GM12878 (cell line): ENCODE data around the gene MAPK1.

Experiments
- ATF2 ChIP-seq: IDR thresholded peaks from 2 replicates; pipeline ENCODE4 v1.6.1; 2012; ENCODE audit warnings: low read length, inconsistent platforms
- BHLHE40 ChIP-seq, 2 experiments: fragments of 450-650 bp in 1 of 2; IDR thresholded peaks; 2 replicates each; pipeline ENCODE4 v1.6.1; 2011 to 2017; ENCODE audit warnings: low read depth in 2 of 2, borderline replicate concordance in 1 of 2, improper control_type of control experiment in 1 of 2, low read length in 1 of 2, mild to moderate bottlenecking in 1 of 2
- CTCF ChIP-seq, 3 experiments: IDR thresholded peaks in 2 of 3; conservative IDR thresholded peaks in 1 of 3; 2 replicates each; pipeline ENCODE4 v1.5.1; 2011; ENCODE audit warnings: low read depth in 3 of 3, low read length in 3 of 3, mild to moderate bottlenecking in 3 of 3, control low read depth in 2 of 3, moderate library complexity in 2 of 3, inconsistent platforms in 1 of 3, mixed read lengths in 1 of 3; ENCODE audit not compliant: control insufficient read depth in 2 of 3, insufficient read depth in 1 of 3; ENCODE audit errors: extremely low read depth in 1 of 3
- ESRRA ChIP-seq: IDR thresholded peaks from 2 replicates; pipeline ENCODE4 v1.6.1; 2012; ENCODE audit warnings: mild to moderate bottlenecking, low read length, improper control_type of control experiment
- HDAC6 ChIP-seq: fragments of 200-600 bp; sonication (generic); IDR thresholded peaks from one replicate; pipeline ENCODE4 v1.8.0; 2017; ENCODE audit warnings: antibody characterized with exemption; ENCODE audit not compliant: unreplicated experiment
- KDM1A ChIP-seq: fragments of 200-600 bp; sonication (generic); IDR thresholded peaks from 2 replicates; pipeline ENCODE4 v1.6.1; 2016; ENCODE audit warnings: borderline replicate concordance
- MAX ChIP-seq: IDR thresholded peaks from 2 replicates; pipeline ENCODE4 v1.6.1; 2012; ENCODE audit warnings: low read depth, low read length, improper control_type of control experiment
- RCOR1 ChIP-seq: conservative IDR thresholded peaks from 2 replicates; pipeline ENCODE4 v1.6.1; 2012; ENCODE audit warnings: low read depth, low read length, improper control_type of control experiment
- RELA ChIP-seq: fragments of 450-650 bp; IDR thresholded peaks from 2 replicates; pipeline ENCODE4 v1.8.0; 2014; ENCODE audit warnings: borderline replicate concordance; ENCODE audit not compliant: partially characterized antibody
- SREBF1 ChIP-seq: IDR thresholded peaks from 2 replicates; pipeline ENCODE4 v1.6.1; 2012; ENCODE audit warnings: mild to moderate bottlenecking, low read length
- TARDBP ChIP-seq: IDR thresholded peaks from 2 replicates; pipeline ENCODE4 v1.6.1; 2016; ENCODE audit warnings: borderline replicate concordance

GRCh38 chr22:21887841-21888240 is 20.4 kb upstream of the MAPK1 start:
- TF ChIP-seq SREBF1 = no peak
- no peak for TF ChIP-seq RCOR1
- TF ChIP-seq ATF2 = no peak
- TF ChIP-seq BHLHE40 (IDR thresholded peaks at IDR 0.05; ENCODE audit: borderline replicate concordance in 1 of 2, low read depth in 2 of 2, low read length in 1 of 2) = no peak
- TF ChIP-seq TARDBP = no peak
- TF ChIP-seq KDM1A = no peak
- TF ChIP-seq CTCF (IDR thresholded peaks at IDR 0.05 in 2 of 3, conservative IDR thresholded peaks at IDR 0.05 in 1 of 3; ENCODE audit: control insufficient read depth in 2 of 3, extremely low read depth in 1 of 3, insufficient read depth in 1 of 3, low read depth in 3 of 3, low read length in 3 of 3) = no peak
- TF ChIP-seq RELA = no peak
- no peak for TF ChIP-seq ESRRA
- no peak for TF ChIP-seq MAX
- no peak for TF ChIP-seq HDAC6
